Glomerular visceral epithelial cell (primary cell): ENCODE results near the gene ENTPD7.
"Not testable (repeated sequence)": the region's sequence is repeated elsewhere in the genome, so short reads cannot be mapped to it uniquely, and the experiment has no call there.

Experiments used
- DNase-seq: peaks from one replicate; pipeline ENCODE4 v3.0.0-alpha.2; 2016; ENCODE audit errors: extremely low spot score

ENTPD7 gene, protein sequence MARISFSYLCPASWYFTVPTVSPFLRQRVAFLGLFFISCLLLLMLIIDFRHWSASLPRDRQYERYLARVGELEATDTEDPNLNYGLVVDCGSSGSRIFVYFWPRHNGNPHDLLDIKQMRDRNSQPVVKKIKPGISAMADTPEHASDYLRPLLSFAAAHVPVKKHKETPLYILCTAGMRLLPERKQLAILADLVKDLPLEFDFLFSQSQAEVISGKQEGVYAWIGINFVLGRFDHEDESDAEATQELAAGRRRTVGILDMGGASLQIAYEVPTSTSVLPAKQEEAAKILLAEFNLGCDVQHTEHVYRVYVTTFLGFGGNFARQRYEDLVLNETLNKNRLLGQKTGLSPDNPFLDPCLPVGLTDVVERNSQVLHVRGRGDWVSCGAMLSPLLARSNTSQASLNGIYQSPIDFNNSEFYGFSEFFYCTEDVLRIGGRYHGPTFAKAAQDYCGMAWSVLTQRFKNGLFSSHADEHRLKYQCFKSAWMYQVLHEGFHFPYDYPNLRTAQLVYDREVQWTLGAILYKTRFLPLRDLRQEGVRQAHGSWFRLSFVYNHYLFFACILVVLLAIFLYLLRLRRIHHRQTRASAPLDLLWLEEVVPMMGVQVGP

DNA sequence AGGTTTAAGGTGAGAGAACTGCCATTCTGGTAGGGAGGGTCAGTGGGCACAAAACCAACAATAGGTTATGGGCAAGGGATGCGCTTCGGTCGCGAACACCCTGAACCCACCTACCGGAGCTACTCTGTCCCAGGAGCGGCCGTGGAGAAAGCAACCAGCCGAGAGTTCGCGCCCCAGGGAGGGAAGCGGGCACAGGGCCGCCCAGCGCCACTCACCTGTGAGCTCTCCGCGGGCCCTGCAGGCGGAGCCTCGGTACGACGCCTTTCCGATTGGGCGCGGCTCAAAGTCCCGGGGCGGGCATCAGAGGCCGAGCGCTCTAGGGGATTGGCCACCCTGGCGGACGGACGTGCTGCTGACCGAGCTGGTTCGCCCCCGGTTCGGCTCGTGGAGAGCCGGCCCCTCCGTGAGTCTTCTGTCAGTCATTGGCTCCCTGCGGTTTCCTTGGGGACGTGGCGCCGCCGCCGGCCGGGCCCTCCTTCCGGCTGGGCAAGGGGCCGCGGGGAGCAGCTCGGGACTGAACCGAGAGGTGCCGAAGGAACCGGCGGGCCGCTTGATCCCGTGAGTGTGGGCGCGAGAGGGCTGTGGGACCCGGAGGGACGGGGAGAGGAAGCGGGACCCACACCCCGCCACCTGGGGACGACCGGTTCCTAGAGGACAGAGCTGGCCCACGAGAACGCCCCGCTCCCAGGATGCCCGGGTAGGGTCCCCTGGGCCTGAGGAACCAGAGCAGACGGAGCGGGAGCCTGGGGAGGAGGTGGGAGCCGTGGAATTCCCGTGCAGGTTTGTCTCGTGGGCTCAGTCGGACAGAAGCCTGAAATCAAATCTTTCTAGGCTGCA lies at the start of gene ENTPD7:
TSS of gene ENTPD7 (plus strand) at position 479 of the 837 bp plus-strand sequence. CDS start 448 bp downstream, outside the sequence.
- peak; percentile 97 for DNase-seq

DNA sequence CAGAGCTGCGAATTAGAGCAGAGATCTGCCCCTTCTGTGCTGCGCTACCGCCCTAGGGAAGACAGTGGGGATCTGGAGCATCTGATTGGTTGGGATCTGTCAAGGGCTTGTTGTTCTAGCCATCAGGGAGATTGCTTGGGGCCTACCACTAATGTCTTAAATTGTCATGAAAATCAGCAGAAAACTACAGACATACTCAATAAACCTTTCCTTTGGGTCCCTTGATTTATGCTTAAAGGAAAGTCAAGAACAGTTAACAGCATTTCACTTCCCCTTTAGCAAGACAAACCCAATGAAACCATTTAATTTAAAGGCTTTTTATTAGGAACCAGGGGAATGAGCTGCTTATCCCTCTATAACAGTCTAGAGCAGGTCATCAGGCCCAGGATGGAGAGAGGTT lies 49.1 kb upstream of the ENTPD7 start:
- no peak for DNase-seq

DNA sequence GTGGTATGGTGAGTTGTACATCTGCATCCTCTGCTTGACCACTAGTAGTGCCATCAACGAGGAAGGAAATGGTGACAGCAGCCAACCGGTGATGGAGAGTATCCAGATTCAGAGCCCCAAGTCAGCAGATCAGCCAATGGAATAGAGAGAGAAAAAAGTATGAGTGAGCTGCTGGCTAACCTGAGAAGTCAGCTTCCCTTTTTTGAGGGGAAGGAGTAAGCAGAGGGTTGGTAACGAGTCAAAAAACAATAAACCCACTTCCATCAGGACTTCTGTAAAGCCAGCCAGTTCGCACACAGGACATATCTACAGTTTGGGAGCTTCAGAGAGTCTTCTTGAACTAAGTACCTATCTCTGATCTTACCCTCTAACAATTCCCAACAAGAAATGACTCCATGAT lies 48.0 kb upstream of the ENTPD7 start:
- DNase-seq = no peak

DNA sequence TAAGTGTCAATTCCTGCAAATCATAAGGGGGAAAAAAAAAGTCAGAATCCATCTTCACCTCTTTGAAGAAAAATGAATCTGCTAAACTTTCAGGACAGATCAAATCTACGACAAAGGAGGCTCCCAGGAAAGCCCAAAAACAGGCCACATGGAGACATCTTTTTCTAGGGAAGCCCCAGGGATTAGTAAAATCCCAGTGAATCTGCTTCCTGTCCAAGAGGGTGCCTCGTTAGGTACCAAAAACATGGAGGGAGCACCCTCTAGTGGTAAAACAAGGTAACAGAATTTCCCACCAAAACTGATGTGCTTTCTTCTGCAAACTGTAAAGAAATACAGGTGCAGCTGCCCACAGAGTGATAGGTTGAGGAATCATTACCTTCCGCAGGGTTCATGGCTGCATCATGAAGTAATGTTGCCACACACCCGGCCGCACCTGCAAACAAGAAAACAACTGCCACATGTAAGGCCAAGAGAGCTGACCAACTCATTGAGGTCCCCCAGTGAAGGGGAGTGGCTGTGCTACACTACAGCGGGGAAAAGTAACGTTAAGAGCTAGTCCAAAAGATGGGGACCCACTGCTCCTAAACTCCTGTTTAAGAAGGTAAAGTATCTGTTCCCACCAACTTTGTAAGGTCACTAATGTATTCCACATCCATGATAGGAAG lies 47.0 kb upstream of the ENTPD7 start:
- peak; percentile 69 for DNase-seq

DNA sequence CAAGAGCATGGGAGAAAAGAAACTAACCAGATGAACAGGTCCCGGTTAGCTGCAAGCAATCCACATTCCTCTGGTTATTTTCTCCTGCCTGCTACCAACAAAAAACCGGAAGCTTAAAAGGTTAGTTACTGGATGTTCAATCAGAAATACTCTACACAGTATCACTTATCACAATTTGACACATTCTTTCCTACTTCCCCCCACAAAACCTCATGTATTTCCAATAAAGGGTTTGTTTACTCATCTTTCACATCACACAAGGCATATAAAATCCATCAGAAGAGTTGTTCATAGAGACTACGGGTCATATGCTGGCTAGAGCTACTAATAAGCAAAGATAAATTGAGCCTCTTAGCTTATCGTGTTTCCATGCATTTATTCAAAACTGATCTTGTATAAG lies 43.9 kb upstream of the ENTPD7 start:
- no peak for DNase-seq

DNA sequence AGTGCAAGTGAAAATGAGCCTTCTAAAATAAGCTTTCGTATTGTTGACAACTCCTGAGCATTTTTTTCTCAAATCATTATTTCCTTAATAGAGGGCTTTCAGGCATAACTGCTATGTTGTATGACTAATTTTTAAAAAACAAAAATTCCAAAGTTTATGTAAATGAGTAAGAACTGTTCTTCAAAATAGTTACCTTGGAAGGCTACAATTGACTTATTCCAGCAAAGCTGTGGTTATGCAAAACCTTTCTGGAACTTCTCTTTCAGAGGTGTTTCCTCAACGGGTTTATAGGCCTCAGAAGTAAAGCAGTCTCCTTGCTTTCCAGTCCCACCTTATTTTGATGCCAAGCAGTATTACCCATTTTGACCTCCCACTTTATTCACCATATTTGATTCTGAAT lies 41.6 kb upstream of the ENTPD7 start:
- DNase-seq = no peak

DNA sequence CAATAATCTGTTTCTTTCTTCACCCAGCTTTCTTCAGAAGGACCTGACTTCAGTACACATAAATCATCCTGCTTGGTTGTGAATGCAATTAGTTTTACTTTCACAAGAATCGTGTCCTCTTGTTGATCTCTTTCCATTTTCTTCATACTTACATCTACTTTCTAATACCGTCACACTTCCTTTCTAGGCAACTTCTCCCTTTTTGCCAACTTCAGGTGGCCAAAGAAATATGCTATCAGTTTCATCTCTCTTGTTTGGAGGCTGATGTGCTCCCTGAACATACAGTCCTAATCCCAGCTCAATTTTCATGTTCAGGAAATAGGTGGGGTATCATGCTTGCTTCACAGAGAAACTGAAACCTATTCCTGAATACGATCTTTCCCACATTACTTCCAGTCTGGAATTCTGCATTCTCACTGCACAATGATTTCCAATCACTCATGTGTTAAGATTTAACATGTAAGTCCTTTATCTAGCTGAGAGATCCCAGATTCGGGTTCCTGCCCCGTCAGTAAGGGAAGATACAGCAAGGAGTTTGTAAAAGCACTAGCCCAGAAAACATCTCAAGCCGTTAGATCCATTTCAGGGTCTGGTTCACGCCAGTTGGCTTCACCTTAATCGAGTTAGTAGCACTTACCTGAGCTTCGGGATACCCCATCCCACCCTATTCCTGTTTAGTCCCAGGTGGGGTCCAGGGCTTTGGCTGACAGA lies 40.1 kb upstream of the ENTPD7 start:
- DNase-seq = peak; percentile 35

DNA sequence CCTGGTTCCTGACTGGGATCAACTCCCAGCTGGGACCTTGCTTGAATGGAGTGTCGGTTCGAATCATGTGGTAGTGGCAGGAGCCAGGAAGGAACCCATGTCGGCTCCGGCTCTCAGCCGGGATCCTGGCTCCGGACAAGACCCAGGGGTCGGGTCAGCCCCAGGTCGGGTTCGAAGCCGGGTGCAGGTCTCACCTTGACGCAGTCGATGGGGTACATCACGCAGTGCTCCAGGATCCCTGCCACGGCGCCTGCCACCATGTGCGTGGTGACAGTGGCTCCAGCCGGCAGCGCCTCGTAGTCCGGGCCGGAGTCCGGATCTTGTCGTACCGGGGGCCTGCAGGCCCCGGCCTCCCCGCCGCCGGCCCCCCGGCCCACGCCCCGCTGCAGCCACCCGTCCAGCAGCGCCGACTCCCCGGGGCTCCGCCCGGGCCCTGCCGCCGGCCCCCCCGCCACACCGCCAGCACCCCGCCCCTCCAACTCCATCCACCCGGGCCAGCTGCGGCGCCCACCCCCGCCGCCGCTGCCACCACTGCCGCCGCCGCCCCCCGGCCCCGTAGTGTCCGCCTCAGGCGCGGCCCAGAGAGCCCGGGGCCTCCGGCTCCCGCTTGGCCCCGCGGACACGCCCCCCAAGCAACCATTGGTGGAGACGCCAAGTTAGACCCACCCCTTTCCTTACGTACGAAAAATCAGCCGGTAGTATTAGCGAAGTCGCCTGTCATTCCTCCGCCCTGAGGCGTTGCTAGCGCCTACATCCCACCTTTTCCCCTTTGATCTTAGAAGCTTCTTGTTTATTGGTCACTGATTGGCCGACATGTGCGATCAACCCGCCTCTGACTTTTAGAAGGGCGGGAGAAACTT lies 39.2 kb upstream of the ENTPD7 start, which contains the start of gene SLC25A28:
TSS of gene SLC25A28 (minus strand) at position 589 of the 860 bp plus-strand sequence. CDS start at position 485, 104 bp downstream.
- DNase-seq = peak; percentile 100

DNA sequence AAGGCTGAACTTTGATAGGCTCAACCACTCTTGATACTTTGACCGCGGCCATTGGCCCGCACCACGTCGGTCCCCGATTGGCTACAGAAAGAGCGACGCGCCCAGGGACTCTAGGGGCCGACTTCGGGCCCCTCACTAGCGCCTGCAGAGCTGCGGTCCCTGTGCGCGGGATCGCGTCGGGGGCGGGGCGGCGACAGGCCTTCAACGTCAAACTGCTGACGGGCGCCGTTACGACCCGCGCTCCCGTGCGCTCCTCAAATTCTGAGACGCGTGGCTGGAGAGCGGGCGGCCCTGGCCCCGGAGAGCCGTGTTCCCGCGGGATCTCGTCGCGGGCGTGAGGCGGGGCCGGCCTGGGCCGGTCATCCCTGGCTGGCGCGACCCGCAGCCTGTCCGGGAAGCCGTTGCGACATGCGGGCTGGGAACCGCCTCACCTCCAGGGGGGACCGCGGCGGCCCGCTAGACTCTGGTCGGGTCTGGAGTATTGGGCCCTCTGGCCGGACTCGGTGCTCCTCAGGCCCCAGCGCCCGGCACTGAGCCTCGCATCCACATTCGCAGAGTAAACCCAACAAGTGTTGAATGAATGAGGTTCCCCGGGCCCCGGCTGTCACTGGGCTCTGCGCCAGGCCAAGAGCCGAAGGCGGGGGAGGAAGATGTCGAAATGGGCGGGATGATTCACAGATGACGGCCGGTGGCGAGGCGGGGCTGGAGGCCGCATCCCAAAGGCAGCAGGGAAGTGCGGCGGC lies 38.4 kb upstream of the ENTPD7 start:
- peak; percentile 94 for DNase-seq

DNA sequence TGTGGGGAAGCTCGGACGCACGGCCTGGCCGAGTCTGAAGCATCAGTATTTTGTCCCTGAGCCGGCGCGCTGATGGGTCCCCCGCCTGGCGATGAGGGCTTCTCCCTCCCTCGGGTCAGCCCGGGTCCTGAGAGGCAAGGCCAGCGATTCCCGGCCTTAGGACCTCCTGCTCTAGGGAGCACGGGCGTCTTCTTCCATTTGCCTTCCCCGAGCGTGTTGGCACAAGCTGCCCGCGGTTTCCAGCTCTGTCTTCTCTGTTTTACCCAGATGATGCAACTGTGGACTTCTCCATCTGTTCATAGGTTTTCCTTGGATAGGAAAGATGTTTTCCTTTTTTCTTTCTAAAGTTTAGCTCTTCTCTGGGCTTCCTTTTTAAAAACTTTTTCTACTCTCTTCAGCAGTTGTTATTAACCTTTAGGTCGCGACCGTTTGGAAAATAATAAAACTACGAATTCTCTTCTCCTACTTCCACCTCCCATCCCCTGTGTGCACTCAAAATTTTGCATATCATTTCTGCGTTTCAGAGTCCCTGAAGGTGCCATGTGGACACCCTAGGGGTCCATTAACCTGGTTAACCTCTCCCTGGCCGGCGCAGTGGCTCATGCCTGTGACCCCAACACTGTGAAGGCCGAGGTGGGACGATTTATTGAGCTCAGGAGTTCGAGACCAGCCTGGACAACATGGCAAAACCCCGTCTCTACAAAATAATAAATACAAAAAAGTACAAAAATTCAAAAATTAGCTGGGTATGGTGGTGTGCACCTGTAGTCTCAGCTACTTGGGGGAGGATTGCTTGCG lies 37.7 kb upstream of the ENTPD7 start:
- no peak for DNase-seq

DNA sequence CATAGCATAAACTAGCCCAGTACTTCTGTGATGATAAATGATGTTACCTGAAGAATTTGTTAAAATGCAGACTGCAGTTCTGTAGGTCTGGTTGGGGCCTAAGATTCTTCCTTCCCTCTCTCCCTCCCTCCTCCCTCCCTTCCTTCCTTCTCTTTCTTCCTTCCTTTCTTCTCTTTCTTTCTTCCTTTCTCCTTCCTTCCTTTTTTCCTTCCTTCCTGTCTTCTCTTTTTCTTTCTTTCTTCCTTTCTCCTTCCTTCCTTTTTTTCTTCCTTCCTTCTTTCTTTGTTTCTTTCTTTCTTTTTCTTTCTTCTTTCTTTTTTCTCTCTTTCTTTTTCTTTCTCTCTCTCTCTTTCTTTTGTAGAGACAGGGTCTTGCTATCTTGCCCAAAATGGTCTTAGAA lies 35.4 kb upstream of the ENTPD7 start:
- no peak for DNase-seq

DNA sequence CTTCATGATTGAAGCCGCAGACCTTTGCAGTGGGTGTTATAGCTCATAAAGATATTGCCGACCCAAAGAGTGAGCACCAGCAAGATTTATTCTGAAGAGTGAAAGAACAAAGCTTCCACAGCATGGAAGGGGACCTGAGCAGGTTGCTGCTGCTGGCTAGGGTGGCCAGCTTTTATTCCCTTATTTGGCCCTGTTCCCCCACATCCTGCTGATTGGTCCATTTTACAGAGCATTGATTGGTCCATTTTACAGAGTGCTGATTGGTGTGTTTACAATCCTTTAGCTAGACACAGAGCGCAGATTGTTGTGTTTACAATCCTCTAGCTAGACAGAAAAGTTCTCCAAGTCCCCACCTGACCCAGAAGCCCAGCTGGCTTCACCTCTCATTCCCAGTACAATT lies 34.2 kb upstream of the ENTPD7 start:
- not testable (repeated sequence) for DNase-seq

DNA sequence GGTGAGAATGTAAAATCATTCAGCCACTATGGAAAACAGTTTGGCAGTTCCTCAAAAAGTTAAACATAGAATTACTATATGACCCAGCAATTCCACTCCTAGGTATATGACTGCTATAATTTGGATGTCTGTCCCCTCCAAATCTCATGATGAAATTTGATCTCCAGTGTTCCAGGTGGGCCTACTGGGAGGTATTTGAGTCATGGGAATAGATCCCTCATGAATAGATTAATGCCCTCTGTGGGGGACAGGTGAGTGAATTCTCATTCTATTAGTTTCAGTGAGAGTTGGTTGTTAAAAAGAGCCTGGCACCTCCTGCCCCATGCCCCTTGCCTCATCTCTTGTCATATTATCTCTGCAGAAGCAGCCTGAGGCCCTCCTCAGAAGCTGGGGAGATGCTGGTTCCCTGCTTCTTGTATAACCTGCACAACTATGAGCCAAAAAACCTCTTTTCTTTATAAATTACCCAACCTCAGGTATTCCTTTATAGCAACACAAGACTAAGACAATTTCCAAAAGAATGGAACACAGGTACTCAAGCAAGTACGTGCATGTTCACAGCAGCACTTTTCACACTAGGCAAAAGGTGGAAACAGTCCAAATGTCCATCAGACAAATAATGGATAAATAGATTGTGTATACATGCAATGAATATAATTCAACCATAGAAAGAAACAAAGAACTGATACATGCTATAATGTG lies 30.2 kb upstream of the ENTPD7 start:
- DNase-seq = no peak

DNA sequence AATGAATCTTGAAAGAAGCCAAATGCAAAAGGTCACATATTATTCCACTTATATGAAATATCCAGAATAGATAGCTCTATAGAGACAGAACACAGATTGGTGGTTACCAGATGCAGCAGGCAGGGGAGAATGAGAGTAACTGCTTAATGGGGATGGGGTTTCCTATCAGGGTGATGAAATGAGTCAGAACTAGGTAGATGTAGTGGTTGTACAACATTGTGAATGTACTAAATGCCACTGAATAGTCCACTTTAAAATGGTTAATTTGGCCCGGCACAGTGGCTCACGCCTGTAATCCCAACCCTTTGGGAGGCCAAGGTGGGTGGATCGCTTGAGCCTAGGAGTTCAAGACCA lies 29.7 kb upstream of the ENTPD7 start:
- no peak for DNase-seq

DNA sequence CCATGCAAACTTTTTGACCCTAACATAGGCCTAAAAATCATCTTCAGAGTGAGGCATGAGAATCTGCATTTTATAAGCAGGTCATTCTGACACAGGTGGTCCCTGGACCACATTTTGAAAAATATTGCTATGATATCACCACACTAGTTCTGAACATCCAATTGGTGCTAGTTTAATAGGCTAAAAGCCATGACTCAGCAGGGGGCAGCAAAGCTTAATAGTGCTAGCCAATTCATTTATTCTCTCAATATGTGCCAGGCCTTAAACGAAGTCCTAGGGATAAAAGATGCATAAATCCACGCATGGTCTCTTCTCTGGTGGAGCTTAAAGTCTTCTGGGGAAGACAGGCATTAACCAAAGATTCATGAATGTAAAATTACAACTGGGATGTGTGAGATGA lies 28.9 kb upstream of the ENTPD7 start:
- peak; percentile 46 for DNase-seq

DNA sequence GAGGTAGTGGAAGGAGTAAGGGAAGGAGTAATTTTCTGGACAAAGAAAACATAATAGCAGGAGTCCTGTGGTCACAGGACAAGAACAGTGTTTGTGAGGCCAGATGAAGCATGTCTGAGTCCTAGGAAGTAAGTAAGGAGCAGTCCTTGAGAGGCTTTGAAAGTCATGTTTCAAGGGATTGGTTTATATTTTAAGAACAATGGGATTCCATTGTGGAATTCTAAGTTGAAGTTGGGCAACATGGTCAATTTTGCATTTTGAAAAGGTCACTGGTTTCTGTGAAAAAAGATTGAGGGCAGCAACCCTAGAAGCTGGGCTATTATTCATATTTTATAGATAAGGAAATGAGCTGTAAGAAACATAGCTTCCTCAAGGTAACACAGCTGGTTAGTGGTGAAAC lies 28.3 kb upstream of the ENTPD7 start:
- no peak for DNase-seq

DNA sequence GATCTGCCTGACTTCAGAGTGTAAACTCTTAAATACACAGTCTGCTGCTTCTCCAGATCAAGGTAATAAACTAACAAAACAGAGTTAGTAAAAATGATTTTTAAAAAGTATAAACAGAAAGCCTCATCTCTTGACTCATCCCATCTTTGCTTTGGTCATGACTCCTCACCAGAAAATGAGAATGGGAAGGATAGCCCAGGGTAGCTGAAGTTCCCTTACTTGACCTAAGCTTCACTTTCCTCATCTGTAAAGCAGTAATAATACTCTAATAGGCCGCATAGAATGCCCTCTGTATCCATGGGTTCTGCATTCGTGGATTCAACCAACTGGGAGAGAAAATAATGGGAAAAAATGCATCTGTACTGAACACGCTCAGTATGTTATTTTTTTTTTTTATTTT lies 27.8 kb upstream of the ENTPD7 start:
- DNase-seq = no peak

DNA sequence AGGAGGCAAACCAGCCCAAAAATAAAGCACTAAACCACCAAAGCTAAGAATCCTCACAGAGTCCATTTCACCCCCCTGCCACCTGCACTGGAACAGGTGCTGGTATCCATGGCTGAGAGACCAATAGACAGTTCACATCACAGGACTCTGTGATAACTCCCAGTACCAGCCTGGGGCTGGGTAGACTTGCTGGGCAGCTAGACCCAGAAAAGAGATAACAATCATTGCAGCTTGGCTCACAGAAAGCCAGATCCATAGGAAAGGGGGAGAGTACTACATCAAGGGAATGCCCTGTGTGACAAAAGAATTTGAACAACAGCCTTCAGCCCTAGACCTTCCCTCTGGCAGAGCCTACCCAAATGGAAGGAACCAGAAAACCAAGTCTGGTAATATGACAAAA lies 25.5 kb upstream of the ENTPD7 start:
- DNase-seq = no peak
